ENCODE data around the gene MAP1LC3B2.

GRCh38 chr12:116537101-116537904, 21.9 kb upstream of the MAP1LC3B2 start:
- TF ChIP-seq CTCF (IDR thresholded peaks at IDR 0.05) (no peak), POLR2A (IDR thresholded peaks at IDR 0.05) (no peak)

Measured in esophagus squamous epithelium (tissue), 4 donors.